RWPE1 (cell line): Measurements from ENCODE around the gene PALS1.
"Not testable (repeated sequence)": the region's sequence is repeated elsewhere in the genome, so short reads cannot be mapped to it uniquely, and the experiment has no call there.

Experiments
- CTCF ChIA-PET: fragments of 350-600 bp; sonication (Branson Sonifier 250); formaldehyde crosslinking; extraction: SDS; loops from one replicate; lab custom pipeline; 2021; lab: Yijun Ruan, JAX
- POLR2A ChIA-PET: fragments of 400-600 bp; formaldehyde crosslinking; extraction: SDS; loops from one replicate; lab custom pipeline; 2020; ENCODE audit warnings: antibody characterized with exemption; ENCODE audit not compliant: low non-redundant PET; lab: Yijun Ruan, JAX
- DNase-seq: peaks from one replicate; pipeline ENCODE4 v3.0.0; 2012; ENCODE audit warnings: low spot score
- H3K27ac ChIP-seq: fragments of 450-650 bp; 2 replicates; pipeline ENCODE4 v1.5.1; 2017
- CTCF ChIP-seq: fragments of 450-650 bp; conservative IDR thresholded peaks from 2 replicates; pipeline ENCODE4 v1.5.1; 2017; ENCODE audit warnings: low read depth, mild to moderate bottlenecking

The PALS1 gene

GRCh38 chr14:67265131-67265530 is 23.9 kb downstream of the PALS1 start:
- ChIA-PET POLR2A (no interaction called here), CTCF (no interaction called here)
- H3K27ac ChIP-seq: no peak overlapping the region
- no peak for DNase-seq
- TF ChIP-seq CTCF: no peak

DNA sequence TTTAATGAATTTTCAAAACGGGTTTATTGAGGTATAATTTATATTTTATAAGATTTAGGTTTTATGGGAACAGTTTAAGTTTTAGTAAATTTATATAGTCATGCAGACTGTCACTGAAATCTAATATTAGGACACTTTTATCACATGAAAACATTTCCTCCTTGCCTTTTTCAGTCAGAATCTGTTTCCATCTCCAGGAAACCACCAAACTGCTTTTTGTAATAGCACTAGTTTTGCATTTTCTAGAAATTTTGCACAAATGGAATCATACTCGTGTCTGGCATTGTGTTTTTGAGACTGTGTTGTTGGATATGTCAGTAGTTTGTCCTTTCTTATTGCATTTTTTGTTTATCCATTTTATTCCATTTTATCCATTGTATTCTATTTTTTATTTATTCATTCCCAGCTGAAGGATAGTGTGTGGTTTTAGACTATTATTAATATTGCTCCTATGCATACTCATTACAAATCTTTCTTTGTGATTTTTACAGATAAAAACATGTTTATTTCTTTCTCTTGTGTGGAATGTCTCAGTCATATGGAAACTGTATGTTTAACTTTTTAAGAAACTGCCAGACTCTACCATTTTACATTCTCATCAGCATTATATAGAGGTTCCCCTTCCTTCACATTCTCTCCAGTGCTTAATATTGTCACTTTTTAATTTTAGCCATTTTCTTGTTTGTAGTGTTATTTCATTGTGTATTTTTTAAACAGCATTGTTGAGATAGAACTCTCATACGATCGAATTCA is 26.5 kb downstream of the PALS1 start:
- ChIA-PET CTCF (no interaction called here), POLR2A (no interaction called here)
- no peak for DNase-seq
- TF ChIP-seq CTCF: no peak
- H3K27ac ChIP-seq: no peak overlapping the region

DNA sequence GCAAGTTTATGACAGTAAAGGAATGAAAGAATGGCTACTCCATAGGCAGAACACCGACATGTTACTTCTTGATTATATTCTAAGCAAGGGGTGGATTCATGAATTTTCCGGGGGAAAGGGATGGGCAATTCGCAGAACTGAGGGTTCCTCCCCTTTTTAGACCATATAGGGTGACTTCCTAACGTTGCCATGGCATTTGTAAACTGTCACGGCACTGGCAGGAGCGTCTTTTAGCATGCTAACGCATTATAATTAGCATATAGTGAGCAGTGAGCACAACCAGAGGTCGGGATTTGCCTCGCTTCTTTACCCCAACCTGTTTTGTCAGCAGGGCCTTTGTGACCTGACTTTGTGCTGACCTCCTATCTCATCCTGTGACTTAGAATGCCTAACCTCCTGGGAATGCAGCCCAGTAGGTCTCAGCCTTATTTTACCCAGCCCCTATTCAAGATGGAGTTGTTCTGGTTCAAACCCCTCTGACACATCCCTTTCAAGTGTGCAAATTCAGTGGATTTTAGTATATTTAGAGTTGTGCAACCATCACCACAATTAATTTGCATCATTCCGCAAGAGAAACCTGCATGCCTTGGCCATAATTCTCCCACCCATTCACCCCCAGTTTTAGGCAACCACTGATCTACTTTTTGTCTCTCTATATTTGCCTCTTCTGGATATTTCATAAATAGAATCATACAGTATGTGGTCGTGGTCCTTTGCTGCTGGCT is 27.4 kb downstream of the PALS1 start:
- no peak for TF ChIP-seq CTCF
- CTCF ChIA-PET: no interaction called here
- POLR2A ChIA-PET: no interaction called here
- H3K27ac ChIP-seq: no peak overlapping the region
- DNase-seq: no peak

DNA sequence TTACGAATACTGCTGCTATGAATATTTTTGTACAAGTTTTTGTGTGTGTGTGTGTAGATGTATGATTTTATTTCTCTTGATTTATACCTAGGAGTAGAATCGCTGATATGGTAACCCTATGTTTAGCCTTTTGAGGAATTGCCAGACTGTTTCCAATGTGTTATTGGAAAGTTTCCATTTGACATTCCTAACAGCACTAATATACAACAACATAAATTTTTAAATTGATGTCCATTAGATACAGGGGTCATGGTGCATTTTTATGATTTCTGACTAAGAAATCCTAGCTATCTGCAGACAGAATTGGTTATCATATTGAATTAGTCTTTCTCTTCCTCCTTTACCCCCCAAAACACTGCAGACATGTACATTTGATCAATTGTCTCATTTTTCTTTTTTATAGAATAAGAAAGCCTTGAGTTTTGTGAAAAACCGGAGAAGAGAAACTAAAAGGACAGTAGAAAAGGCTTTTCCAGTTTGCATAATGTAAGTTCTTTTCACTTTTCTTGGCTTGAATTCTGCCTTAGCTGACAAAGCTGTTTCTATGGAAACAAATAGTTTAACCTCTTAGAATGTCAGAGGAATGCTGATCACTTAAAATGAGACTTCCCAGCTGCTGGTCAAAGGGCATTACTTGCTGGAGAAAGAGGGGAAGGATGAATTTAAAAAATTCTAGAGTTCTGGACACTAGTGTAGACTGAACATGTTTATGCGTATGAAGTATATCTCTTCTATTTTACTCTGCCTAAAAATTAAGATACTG is 28.2 kb downstream of the PALS1 start:
- ChIA-PET POLR2A (interaction anchor here (0.7 kb wide), 1 partner anchor 1720 kb away, joined by 5 read pairs; no protein-coding TSS in a partner anchor), CTCF (no interaction called here)
- no peak for TF ChIP-seq CTCF
- no peak overlapping the region for H3K27ac ChIP-seq
- no peak for DNase-seq

GRCh38 chr14:67270145-67270753 is 29.0 kb downstream of the PALS1 start:
- TF ChIP-seq CTCF: no peak
- no peak overlapping the region for H3K27ac ChIP-seq
- ChIA-PET POLR2A (interaction anchor here (0.7 kb wide), 1 partner anchor 1719 kb away, joined by 5 read pairs; no protein-coding TSS in a partner anchor), CTCF (interaction anchor here (0.8 kb wide), 1 partner anchor 15 kb away, joined by 3 read pairs; no protein-coding TSS in a partner anchor)
- no peak for DNase-seq

GRCh38 chr14:67270933-67271332 is 29.7 kb downstream of the PALS1 start:
- CTCF ChIA-PET: interaction anchor here (0.8 kb wide), 1 partner anchor 14 kb away, joined by 3 read pairs; no protein-coding TSS in a partner anchor
- POLR2A ChIA-PET: no interaction called here

GRCh38 chr14:67273281-67273680 is 32.0 kb downstream of the PALS1 start:
- POLR2A ChIA-PET, H3K27ac ChIP-seq, DNase-seq, CTCF ChIA-PET: not testable (repeated sequence)

More at GRCh38 chr14:67270933-67271332, 29.7 kb downstream of the PALS1 start:
- DNase-seq: no peak
- H3K27ac ChIP-seq: no peak overlapping the region
- TF ChIP-seq CTCF: no peak
